ENCODE results near the gene MGME1.
"Not testable (repeated sequence)": the region's sequence is repeated elsewhere in the genome, so short reads cannot be mapped to it uniquely, and the experiment has no call there.

The MGME1 gene

DNA sequence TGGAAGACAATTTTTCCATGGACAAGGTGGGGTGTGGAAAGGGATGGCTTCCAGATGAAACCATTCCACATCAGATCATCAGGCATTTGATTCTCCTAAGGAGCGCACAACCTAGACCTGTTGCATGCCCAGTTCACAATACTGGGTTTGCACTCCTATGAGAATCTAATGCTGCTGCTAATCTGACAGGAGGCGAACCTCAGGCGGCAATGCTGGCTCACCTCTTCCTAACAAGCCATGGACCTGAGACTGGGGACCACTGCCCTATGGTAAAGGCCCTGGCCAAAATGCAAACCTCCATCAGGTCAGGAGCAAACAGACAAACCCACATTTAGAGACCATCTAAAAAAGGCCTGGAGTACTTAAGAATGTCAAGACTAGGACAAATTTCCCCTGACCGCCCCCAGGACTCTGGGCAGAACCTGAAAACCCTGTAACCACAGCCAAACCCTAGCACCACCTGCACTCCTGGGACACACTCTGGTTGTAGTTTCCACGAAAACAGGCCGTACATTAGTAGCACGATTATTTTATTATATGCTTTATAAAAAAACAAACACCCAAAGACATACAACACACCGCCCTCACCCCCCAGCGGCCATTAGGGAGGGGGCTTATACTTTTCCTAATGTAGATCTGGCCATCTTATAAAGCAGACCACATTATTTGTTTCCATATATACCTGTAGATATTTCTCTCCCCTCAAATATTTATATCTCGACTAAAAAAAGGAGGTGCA, 27.6 kb upstream of the MGME1 start:
- DNase-seq, result no peak

DNA sequence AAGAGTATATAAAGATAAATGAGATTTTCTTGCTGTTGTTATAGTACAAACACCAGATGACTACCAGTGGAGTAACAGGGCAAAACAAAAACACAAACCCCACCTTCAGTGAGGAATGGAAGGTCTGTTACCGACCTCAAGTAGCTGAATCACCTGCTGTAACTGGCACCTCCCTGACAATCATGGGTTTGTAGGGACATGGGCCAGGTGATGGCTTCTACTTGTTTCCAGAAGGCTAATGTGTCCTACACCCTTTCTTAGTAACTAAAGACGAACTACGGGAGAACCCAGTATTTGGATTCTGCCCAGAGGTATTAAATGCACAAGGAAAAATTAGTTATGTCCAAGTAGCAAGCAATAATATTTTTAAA, 27.0 kb upstream of the MGME1 start:
- DNase-seq, result no peak

DNA sequence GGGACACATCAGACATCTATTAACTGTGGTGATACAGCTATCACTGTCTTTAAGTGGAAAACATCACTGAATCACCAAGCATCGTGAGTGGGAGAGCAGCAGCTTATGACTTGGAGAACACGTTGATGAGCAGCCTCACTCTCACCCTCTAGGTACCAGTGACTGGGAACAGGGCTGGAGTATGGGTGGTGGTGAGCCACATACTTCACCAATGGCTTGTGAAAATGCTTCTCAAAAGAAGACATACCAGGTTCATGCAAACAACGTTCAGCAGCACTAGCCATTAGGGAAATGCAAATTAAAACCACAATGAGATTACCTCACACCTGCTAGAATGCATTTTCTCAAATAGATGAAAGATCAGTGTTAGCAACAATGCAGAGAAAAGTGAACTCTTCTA, 25.5 kb upstream of the MGME1 start:
- no peak for DNase-seq

DNA sequence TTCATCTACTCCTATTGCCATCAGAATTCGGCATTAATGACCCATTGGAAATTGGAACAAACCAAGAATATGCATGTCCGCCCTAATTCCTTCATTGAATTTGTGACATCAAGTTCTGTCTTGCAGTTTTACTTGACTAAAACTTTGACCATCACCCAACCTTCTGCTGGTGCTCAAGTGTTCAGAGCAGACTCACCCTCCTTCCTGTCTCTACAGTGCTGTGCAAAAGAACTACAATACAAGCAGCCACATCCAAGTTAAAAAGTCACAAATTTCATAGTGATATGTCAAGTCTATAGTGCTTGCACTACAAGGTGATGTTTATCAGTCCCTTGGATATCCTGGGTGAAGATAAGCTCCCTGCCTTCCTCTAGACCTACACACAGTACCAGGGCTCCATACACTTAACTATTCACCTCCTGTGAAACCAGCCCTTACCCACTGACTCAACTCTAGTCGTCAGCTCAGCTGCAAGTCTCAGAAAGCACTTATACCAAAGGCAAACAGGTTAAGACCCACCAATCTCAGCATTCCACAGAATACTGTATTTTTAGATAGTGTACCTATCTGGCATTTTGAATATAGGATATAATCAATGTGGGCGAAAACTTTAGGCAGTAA, 23.9 kb upstream of the MGME1 start:
- DNase-seq, result no peak

GRCh38 chr20:17946040-17946439, 22.8 kb upstream of the MGME1 start:
- DNase-seq, result no peak

- DNase-seq, result no peak
Measured at GRCh38 chr20:17946572-17947473, 22.0 kb upstream of the MGME1 start.

DNA sequence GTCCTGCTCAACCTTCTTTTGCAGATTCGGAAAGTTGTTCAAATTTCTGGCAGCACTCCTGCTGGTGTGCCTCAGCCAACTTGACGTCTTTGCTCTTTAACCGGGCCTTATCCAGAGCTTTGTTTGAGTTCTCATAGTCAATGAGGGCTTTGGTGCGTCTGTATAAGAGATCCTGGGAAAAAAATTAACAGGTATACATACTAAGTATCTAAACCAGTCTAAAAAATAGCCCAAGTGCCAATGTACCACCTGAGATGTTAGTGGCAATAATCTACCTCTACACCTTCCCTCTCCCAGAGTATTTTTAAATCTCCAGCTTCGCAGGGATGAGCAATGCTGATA, 21.4 kb upstream of the MGME1 start:
- DNase-seq, result no peak

DNA sequence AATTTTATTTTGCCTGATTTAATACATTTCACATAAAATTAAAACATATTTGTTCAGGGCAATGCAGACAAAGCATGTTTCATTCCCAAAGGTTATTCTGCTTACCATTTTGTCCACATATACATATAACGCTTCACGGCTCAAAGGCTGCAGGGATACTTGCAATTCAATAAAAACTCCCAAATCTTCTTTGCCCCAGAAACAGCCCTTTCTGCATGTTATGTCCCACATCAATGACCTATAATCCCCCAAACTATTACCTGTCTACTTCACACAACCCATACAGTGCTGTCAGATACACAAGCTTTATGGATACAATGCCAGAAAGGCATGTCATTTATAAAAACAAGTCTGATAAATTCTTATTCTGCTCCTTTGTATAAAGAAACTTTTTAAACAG, 20.4 kb upstream of the MGME1 start:
- DNase-seq, result no peak

GRCh38 chr20:17949899-17950298, 18.9 kb upstream of the MGME1 start:
- DNase-seq, result no peak

DNA sequence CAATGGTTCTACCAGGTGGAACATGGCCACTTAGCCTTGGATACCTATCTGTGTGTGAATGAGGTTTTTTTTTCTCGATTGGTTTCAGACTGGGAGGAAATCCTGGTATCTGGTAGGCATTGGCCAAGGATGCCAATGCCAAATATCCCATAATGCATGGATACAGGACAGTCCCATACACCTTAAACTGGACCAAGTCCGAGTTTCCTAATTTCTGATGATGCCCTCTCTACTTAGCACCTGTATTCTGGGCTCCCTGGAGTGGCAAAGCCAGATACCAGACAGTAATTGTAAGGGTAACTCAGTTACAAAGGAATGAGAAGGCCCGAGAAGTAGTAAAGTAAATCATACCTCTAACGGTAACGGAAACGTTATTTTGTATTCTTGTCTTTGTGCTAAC, 18.1 kb upstream of the MGME1 start:
- no peak for DNase-seq

DNA sequence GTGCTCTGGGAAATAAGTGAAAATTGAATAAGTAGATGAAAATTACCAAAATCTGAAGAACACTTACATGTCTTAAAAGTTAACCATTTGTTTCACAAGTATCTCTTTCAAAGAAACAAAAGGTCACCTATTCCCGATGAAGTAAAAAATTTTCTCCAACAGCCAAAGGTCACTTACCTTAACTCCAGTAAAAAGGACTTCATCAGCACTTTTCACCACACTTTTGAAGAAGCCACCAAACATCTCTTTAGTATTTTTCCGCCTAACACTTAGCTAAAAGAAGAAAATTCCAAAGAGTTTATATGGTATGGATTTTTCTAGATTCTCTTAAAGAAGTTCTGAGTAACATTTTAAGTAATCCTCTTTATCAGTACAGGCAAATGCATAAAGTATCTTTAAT, 17.5 kb upstream of the MGME1 start:
- DNase-seq, result no peak

GRCh38 chr20:17952692-17953684, 15.8 kb upstream of the MGME1 start:
- no peak for DNase-seq

DNA sequence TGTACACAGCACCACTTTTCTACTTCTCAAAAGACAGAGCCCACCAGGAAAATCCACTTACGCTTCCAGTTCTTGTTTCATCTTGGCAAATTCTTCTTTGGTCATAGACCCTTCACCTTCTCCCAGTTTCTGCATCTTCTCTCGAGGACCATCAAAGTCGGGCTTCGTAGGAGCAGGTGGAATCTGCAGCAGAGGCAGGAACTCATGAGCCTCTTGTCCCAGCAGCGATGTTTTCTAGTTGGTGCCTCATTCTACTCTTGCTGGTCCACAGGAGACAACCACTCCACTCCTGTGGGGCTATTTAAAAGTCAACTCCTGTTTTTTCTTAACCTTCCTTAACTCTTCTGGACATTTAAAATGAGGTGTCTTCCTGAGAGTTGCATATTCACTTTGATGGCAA, 14.9 kb upstream of the MGME1 start:
- DNase-seq, result no peak

GRCh38 chr20:17955302-17955701, 13.5 kb upstream of the MGME1 start:
- no peak for DNase-seq

GRCh38 chr20:17956099-17956685, 12.6 kb upstream of the MGME1 start:
- no peak for DNase-seq

DNA sequence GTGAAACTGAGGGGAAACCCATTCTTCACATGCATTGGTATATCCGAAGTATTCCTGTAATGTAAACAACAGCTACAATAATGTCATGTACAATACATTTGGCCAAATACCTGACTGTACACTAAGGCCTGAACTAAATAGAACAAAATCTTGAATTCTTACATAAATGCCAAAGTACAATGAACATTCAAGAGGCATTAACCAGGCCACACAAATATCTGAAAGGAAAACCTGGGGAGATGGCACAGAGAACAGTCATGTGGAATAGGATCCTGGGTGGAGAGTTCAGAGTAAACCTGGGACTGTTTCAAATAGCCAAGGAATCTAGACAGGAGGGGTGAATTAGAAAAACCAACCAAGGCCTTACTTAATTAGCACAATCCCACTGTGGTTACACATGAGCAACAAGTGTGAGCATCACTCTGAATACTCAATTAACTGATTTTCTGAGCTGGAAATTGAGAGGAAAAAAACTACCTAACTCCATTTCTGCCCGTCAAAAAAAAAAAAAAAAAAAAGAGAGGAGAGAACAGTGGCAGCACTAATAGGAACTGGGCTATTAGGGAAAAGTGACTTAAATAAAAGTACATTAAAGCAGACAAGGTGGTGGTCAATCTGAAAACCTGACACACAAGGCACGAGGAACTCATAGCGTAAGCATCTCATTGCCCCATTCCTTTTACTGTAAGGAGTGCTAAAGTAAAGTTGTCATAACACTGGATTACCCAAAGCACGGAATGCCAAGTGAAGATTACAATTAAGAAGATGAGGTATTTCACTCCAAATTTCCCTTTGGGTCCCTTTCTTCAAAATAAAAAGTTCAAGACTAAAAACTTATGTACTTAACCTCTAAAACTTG, 11.1 kb upstream of the MGME1 start:
- DNase-seq, result no peak

DNA sequence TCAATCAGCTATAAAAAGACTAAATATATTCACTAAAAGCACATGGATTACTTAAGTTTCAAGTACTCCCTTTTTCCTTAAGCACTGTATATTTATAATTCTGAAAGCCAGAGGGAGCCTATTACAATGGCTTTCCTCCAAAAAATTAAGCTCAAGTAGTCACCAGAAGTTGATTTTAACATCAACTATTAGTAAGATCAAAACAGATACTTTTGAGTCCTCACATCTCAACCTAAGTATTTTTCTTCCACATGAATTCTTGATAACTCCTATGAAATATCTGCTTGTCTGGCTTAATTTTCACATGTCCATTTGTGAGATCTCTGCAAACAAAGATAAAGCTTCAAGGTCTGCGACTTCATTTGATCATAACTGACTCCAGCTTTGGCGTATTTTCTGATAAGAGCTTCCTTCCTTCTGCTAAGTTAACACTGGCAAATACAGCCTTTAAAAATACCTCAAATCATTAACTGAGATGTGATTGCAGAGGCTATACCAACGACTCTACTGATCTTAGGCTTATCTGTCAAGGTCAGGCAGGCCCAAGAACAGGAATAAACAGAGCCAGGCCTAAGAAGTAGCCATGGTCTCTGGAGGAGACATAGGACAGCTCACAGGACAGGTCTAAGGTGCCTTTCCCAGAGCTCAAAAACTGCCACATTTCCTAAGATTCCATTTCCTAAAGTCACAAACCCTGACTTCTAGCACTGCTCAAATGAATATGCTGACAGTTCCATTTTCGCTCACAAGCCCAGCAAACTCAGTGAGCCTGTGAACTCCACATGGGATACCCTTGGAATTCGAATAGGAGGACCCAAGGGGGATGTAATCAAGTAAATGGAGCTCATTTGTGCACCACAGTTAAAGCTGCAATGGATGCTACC, 10.2 kb upstream of the MGME1 start:
- DNase-seq, result no peak

DNA sequence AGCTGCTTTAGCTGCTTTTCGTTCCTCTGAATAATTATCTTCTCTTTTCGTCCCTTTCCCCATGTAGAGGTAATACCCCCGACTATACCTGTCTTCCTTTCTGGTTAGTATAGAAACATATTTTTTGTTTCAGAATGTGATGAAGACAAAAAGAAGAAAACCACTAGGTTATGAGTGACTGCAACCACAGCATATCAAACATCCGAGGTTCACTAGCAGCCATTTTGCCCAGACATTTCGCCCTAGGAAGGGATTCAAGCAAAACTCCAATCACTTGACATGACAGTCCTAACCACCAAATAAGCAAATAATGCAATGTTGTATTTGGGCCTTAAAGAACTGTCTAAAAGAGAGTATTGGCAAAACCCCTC, 9.6 kb upstream of the MGME1 start:
- DNase-seq, result no peak

DNA sequence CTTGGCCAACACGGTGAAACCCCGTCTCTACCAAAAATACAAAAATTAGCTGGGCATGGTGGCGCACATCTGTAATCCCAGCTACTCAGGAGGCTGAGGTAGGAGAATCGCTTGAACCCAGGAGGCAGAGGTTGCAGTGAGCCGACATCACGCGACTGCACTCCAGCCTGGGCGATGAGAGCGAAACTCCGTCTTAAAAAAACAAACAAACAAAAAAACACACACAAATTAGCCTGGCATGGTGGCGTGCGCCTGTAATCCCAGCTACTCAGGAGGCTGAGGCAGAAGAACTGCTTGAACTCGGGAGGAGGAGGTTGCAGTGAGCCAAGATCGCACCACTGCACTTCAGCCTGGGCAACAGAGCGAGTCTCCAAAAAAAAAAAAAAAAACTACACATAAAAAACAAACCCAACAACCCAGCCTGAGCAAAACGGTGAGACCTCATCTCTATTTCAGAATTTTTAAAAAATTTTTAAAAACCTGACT, 8.4 kb upstream of the MGME1 start:
- not testable (repeated sequence) for DNase-seq

GRCh38 chr20:17960927-17961586, 7.8 kb upstream of the MGME1 start:
- DNase-seq, result no peak
